Ishikawa (cell line): ENCODE measurements around the gene TTC3.

Experiments used
- CEBPB ChIP-seq: IDR thresholded peaks from 2 replicates; pipeline ENCODE4 v1.6.1; 2012
- CREB1 ChIP-seq: IDR thresholded peaks from 2 replicates; pipeline ENCODE4 v1.6.1; 2012; ENCODE audit warnings: low read depth
- EGR1 ChIP-seq: IDR thresholded peaks from 2 replicates; pipeline ENCODE4 v1.6.1; 2012
- EP300 ChIP-seq: IDR thresholded peaks from 2 replicates; pipeline ENCODE4 v1.6.1; 2012; ENCODE audit warnings: borderline replicate concordance
- NFIC ChIP-seq: IDR thresholded peaks from 2 replicates; pipeline ENCODE4 v1.6.1; 2012
- RAD21 ChIP-seq: IDR thresholded peaks from 2 replicates; pipeline ENCODE4 v1.6.1; 2012; ENCODE audit warnings: low read depth
- TAF1 ChIP-seq: IDR thresholded peaks from 2 replicates; pipeline ENCODE4 v1.6.1; 2012; ENCODE audit warnings: low read depth, mild to moderate bottlenecking
- TCF12 ChIP-seq: IDR thresholded peaks from 2 replicates; pipeline ENCODE4 v1.6.1; 2012; ENCODE audit warnings: low read depth
- TEAD4 ChIP-seq: IDR thresholded peaks from 2 replicates; pipeline ENCODE4 v1.6.1; 2012
- YY1 ChIP-seq: IDR thresholded peaks from 2 replicates; pipeline ENCODE4 v1.6.1; 2012; ENCODE audit warnings: low read depth
- TF ChIP-seq, protein P1 (sequence below): IDR thresholded peaks from 2 replicates; pipeline ENCODE4 v1.6.1; 2012; ENCODE audit warnings: low read depth, mild to moderate bottlenecking
- TF ChIP-seq, protein P2 (sequence below): IDR thresholded peaks from 2 replicates; pipeline ENCODE4 v1.6.1; 2012
- TF ChIP-seq, protein P3 (sequence below): IDR thresholded peaks from 2 replicates; pipeline ENCODE4 v1.6.1; 2012

DNA sequence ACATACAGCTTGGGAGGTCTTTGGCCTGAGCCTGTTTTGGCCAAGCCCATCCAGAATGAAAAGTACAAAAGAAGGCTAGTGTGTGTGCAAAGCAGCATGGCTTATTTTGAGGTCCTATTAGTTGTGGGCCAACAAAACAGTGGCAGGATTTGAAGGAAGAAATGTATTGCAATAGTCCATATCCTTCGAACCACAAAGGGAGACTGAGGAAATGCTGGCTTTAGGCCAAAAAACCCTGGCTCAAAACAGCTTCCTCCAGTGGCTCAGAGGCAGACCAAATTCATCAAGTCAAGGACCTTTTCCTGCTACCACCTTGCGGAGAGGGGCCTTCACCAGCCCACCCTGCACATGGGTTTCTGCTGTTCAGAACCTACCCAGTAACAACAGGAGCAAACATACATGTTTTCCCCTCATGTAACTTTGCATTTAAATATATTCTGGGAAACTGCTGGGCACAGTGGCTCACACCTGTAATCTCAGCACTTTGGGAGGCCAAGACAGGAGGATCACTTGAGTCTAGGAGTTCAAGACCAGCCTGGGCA, 150.8 kb downstream of the TTC3 start:
- TF ChIP-seq EP300 (no peak), RAD21 (no peak), CEBPB (no peak), YY1 (no peak), EGR1 (no peak), CREB1 (no peak), TCF12 (no peak), TAF1 (no peak), TEAD4 (no peak), NFIC (no peak)
- TF ChIP-seq, protein P1, sequence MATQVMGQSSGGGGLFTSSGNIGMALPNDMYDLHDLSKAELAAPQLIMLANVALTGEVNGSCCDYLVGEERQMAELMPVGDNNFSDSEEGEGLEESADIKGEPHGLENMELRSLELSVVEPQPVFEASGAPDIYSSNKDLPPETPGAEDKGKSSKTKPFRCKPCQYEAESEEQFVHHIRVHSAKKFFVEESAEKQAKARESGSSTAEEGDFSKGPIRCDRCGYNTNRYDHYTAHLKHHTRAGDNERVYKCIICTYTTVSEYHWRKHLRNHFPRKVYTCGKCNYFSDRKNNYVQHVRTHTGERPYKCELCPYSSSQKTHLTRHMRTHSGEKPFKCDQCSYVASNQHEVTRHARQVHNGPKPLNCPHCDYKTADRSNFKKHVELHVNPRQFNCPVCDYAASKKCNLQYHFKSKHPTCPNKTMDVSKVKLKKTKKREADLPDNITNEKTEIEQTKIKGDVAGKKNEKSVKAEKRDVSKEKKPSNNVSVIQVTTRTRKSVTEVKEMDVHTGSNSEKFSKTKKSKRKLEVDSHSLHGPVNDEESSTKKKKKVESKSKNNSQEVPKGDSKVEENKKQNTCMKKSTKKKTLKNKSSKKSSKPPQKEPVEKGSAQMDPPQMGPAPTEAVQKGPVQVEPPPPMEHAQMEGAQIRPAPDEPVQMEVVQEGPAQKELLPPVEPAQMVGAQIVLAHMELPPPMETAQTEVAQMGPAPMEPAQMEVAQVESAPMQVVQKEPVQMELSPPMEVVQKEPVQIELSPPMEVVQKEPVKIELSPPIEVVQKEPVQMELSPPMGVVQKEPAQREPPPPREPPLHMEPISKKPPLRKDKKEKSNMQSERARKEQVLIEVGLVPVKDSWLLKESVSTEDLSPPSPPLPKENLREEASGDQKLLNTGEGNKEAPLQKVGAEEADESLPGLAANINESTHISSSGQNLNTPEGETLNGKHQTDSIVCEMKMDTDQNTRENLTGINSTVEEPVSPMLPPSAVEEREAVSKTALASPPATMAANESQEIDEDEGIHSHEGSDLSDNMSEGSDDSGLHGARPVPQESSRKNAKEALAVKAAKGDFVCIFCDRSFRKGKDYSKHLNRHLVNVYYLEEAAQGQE = no peak
- TF ChIP-seq, protein P2, sequence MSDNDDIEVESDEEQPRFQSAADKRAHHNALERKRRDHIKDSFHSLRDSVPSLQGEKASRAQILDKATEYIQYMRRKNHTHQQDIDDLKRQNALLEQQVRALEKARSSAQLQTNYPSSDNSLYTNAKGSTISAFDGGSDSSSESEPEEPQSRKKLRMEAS = no peak
- TF ChIP-seq, protein P3, sequence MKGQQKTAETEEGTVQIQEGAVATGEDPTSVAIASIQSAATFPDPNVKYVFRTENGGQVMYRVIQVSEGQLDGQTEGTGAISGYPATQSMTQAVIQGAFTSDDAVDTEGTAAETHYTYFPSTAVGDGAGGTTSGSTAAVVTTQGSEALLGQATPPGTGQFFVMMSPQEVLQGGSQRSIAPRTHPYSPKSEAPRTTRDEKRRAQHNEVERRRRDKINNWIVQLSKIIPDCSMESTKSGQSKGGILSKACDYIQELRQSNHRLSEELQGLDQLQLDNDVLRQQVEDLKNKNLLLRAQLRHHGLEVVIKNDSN = no peak
